Lower leg skin (tissue), 3 donors: ENCODE results near the gene ATP2B3.

Source experiments
- CTCF ChIP-seq, 3 donors: fragments of 450-650 bp; IDR thresholded peaks; one replicate each; pipeline ENCODE4 v1.5.1; 2016; ENCODE audit warnings: antibody characterized with exemption in 3 of 3, mild to moderate bottlenecking in 3 of 3, moderate library complexity in 2 of 3
- POLR2A ChIP-seq, 2 donors: fragments of 450-650 bp; IDR thresholded peaks; one replicate each; pipeline ENCODE4 v1.6.1; 2016 to 2017; ENCODE audit warnings: antibody characterized with exemption in 2 of 2, mild to moderate bottlenecking in 1 of 2, moderate library complexity in 1 of 2

GRCh38 chrX:153501530-153501929, 15.9 kb upstream of the ATP2B3 start:
- TF ChIP-seq CTCF (IDR thresholded peaks at IDR 0.05) = no peak
- TF ChIP-seq POLR2A (IDR thresholded peaks at IDR 0.05) = no peak
